Fibroblast of lung (primary cell): Measurements from ENCODE around the gene CTNNA1. TPM values are rescaled to one million over a fixed set of nuclear protein-coding genes. Genes with fewer than 3 reads are reported as not detected.
"Not testable (repeated sequence)": the region's sequence is repeated elsewhere in the genome, so short reads cannot be mapped to it uniquely, and the experiment has no call there.

Experiments
- DNase-seq, 2 donors: peaks; one replicate each; pipeline versions ENCODE4 v3.0.0 to v3.0.0-alpha.2; 2010; ENCODE audit warnings: low read depth in 2 of 2
- H2AFZ ChIP-seq: 2 replicates; pipeline ENCODE4 v1.5.1; 2012; ENCODE audit warnings: low read length, control low read depth, inconsistent platforms
- H3K27ac ChIP-seq: 2 replicates; pipeline ENCODE4 v1.5.1; 2011; ENCODE audit warnings: low read length, control low read depth; ENCODE audit not compliant: insufficient read depth
- H3K27me3 ChIP-seq: 2 replicates; pipeline ENCODE4 v1.5.1; 2011; ENCODE audit warnings: mild to moderate bottlenecking, low read length; ENCODE audit not compliant: control insufficient read depth, insufficient read depth
- H3K36me3 ChIP-seq: 2 replicates; pipeline ENCODE4 v1.5.1; 2011; ENCODE audit warnings: low read length; ENCODE audit not compliant: control insufficient read depth, insufficient read depth
- H3K4me1 ChIP-seq: 2 replicates; pipeline ENCODE4 v1.5.1; 2011; ENCODE audit warnings: low read length; ENCODE audit not compliant: control insufficient read depth, insufficient read depth; ENCODE audit errors: extremely low read depth
- H3K4me2 ChIP-seq: 2 replicates; pipeline ENCODE4 v1.5.1; 2011; ENCODE audit warnings: low read length, control low read depth; ENCODE audit not compliant: insufficient read depth; ENCODE audit errors: extremely low read depth
- H3K4me3 ChIP-seq, 4 experiments: fragments of 200-600 bp in 1 of 4; sonication (generic) in 1 of 4; replicated peaks in 1 of 4; 2 replicates each; pipeline ENCODE4 v1.5.1; 2011 to 2016; ENCODE audit warnings: low read length in 4 of 4, low read depth in 3 of 4, mild to moderate bottlenecking in 3 of 4, control low read depth in 2 of 4, inconsistent platforms in 1 of 4, mixed read lengths in 1 of 4; ENCODE audit not compliant: insufficient read depth in 1 of 4; ENCODE audit errors: control extremely low read depth in 1 of 4
- H3K79me2 ChIP-seq: 2 replicates; pipeline ENCODE4 v1.5.1; 2012; ENCODE audit warnings: mild to moderate bottlenecking, low read length, inconsistent platforms; ENCODE audit not compliant: control insufficient read depth, insufficient read depth
- H3K9ac ChIP-seq: 2 replicates; pipeline ENCODE4 v1.5.1; 2011; ENCODE audit warnings: mild to moderate bottlenecking, low read length, control low read depth; ENCODE audit not compliant: insufficient read depth
- H3K9me3 ChIP-seq: 2 replicates; pipeline ENCODE4 v1.5.1; 2012; ENCODE audit warnings: low read depth, low read length; ENCODE audit not compliant: control insufficient read depth, insufficient read depth
- H4K20me1 ChIP-seq: 2 replicates; pipeline ENCODE4 v1.5.1; 2011; ENCODE audit warnings: low read length; ENCODE audit not compliant: control insufficient read depth, insufficient read depth; ENCODE audit errors: extremely low read depth
- EZH2 ChIP-seq: IDR thresholded peaks from 2 replicates; pipeline ENCODE4 v1.5.1; 2012; ENCODE audit warnings: low read length, control low read depth, mild to moderate bottlenecking; ENCODE audit errors: missing control alignments
- polyA plus RNA-seq, 2 donors: library from polyadenylated mRNA; depleted of rRNA in 1 of 2; stranded (reverse) in 1 of 2; unstranded in 1 of 2; fragments of >200 nt; gene quantifications; 2 replicates each; pipeline ENCODE4 v1.2.1, GENCODE V29; 2011 to 2012; ENCODE audit warnings: missing spikeins in 1 of 2
- total RNA-seq: library from RNA; depleted of rRNA; stranded (reverse); fragments of >200 nt; gene quantifications from 2 replicates; pipeline ENCODE4 v1.2.1, GENCODE V29; 2014
- TF ChIP-seq, protein P1 (sequence below), 2 donors: IDR thresholded peaks in 1 of 2; conservative IDR thresholded peaks in 1 of 2; 1 replicate in 1 of 2; 2 replicates in 1 of 2; pipeline ENCODE4 v1.5.1; 2011 to 2012; ENCODE audit warnings: low read length in 2 of 2, control low read depth in 1 of 2, inconsistent platforms in 1 of 2, low read depth in 1 of 2, mild to moderate bottlenecking in 1 of 2

CTNNA1 gene
- total and polyA plus RNA-seq, 2 donors (not counting 1 experiment from before 2014, with no cell fraction given), result 181 to 557 TPM

DNA sequence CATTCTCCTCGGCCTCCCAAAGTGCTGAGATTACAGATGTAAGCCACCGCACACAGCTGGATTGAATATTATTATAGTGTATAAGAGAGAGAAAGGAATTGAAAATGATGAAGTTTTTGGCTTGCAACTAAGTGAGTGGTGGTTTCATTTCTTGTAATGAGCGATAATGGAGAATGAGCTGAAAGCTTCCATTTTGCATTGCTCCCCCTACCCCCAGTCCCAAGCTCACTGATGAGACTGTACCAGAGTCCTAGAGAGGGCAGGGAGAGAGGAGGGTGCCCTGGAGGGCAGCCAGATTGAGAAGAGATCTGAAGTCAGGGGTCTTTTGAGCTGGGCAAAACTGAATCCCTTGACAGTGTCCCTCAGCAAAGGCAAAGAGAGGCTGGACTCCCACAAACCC lies 38.5 kb upstream of the CTNNA1 start:
- no peaks in the 10 kb centered on the region for H3K9me3 ChIP-seq
- no peaks in the 10 kb centered on the region for H4K20me1 ChIP-seq
- no peaks in the 10 kb centered on the region for H3K4me1 ChIP-seq
- H3K4me2 ChIP-seq, result no peak overlapping the region
- no peak for TF ChIP-seq EZH2
- TF ChIP-seq, protein P1, sequence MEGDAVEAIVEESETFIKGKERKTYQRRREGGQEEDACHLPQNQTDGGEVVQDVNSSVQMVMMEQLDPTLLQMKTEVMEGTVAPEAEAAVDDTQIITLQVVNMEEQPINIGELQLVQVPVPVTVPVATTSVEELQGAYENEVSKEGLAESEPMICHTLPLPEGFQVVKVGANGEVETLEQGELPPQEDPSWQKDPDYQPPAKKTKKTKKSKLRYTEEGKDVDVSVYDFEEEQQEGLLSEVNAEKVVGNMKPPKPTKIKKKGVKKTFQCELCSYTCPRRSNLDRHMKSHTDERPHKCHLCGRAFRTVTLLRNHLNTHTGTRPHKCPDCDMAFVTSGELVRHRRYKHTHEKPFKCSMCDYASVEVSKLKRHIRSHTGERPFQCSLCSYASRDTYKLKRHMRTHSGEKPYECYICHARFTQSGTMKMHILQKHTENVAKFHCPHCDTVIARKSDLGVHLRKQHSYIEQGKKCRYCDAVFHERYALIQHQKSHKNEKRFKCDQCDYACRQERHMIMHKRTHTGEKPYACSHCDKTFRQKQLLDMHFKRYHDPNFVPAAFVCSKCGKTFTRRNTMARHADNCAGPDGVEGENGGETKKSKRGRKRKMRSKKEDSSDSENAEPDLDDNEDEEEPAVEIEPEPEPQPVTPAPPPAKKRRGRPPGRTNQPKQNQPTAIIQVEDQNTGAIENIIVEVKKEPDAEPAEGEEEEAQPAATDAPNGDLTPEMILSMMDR (conservative IDR thresholded peaks at IDR 0.05 in 1 of 2, IDR thresholded peaks at IDR 0.05 in 1 of 2; ENCODE audit: low read depth in 1 of 2, low read length in 2 of 2), result no peak
- H3K9ac ChIP-seq, result no peak overlapping the region
- H2AFZ ChIP-seq, result no peak overlapping the region
- H3K27ac ChIP-seq, result no peak overlapping the region
- H3K36me3 ChIP-seq, result no peaks in the 10 kb centered on the region
- H3K27me3 ChIP-seq, result no peaks in the 10 kb centered on the region
- no peak for DNase-seq
- no peak overlapping the region for H3K4me3 ChIP-seq
- no peaks in the 10 kb centered on the region for H3K79me2 ChIP-seq

DNA sequence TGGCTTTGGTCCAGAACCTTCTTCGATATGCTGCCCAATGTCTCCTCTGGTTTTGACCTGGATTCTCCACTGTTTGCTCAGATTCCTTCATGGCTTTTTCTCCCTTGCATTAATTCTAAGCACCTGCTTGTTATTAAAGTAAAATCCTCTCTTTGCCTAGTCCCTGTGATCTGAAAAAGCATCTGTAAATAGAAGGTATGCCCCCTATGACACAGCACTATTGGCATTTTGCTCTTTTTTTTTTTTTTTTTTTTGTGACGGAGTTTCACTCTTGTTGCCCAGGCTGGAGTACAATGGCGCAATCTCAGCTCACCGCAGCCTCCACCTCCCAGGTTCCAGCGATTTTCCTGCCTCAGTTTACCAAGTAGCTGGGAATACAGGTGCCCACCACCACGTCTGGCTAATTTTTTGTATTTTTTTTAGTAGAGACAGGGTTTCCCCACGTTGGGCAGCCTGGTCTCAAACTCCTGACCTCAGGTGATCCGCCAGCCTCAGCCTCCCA lies 37.2 kb upstream of the CTNNA1 start:
- H3K4me3 ChIP-seq, H3K36me3 ChIP-seq, H3K9me3 ChIP-seq, H3K4me2 ChIP-seq, H3K27ac ChIP-seq, DNase-seq, H4K20me1 ChIP-seq, H3K4me1 ChIP-seq, H2AFZ ChIP-seq, H3K9ac ChIP-seq, H3K27me3 ChIP-seq, H3K79me2 ChIP-seq: not testable (repeated sequence)

GRCh38 chr5:138716456-138716924 lies 36.7 kb upstream of the CTNNA1 start:
- Histone ChIP-seq H4K20me1 (no peaks in the 10 kb centered on the region), H3K79me2 (no peaks in the 10 kb centered on the region), H3K27me3 (no peaks in the 10 kb centered on the region), H3K4me3 (no peak overlapping the region), H3K9me3 (no peaks in the 10 kb centered on the region), H2AFZ (no peak overlapping the region), H3K4me2 (no peak overlapping the region), H3K9ac (no peak overlapping the region), H3K27ac (no peak overlapping the region), H3K4me1 (no peaks in the 10 kb centered on the region), H3K36me3 (no peaks in the 10 kb centered on the region)
- peak in 1 of 2 donors; percentile 43 for DNase-seq
- TF ChIP-seq EZH2, result no peak
- TF ChIP-seq, protein P1 (conservative IDR thresholded peaks at IDR 0.05 in 1 of 2, IDR thresholded peaks at IDR 0.05 in 1 of 2; ENCODE audit: low read depth in 1 of 2, low read length in 2 of 2), result no peak
